HUES48 (cell line): Measurements from ENCODE around the gene NKX2-4.
"Not testable (repeated sequence)": the region's sequence is repeated elsewhere in the genome, so short reads cannot be mapped to it uniquely, and the experiment has no call there.

Experiments
- H3K27ac ChIP-seq: one replicate; pipeline ENCODE4 v1.7.0; 2013; ENCODE audit warnings: low read depth, low read length, inconsistent platforms
- H3K27me3 ChIP-seq: 2 replicates; pipeline ENCODE4 v1.6.1; 2013; ENCODE audit warnings: mild to moderate bottlenecking, low read length; ENCODE audit not compliant: control insufficient read depth, insufficient read depth
- H3K36me3 ChIP-seq: 2 replicates; pipeline ENCODE4 v1.6.1; 2013; ENCODE audit warnings: low read length; ENCODE audit not compliant: control insufficient read depth, insufficient read depth
- H3K4me1 ChIP-seq: 2 replicates; pipeline ENCODE4 v1.6.1; 2013; ENCODE audit warnings: mild to moderate bottlenecking, low read length; ENCODE audit not compliant: control insufficient read depth, insufficient read depth
- H3K4me3 ChIP-seq: 2 replicates; pipeline ENCODE4 v1.5.1; 2013; ENCODE audit warnings: mild to moderate bottlenecking, low read depth, low read length
- H3K9ac ChIP-seq: 2 replicates; pipeline ENCODE4 v1.6.1; 2013; ENCODE audit warnings: mild to moderate bottlenecking, low read depth, low read length, moderate library complexity
- H3K9me3 ChIP-seq: 2 replicates; pipeline ENCODE4 v1.6.1; 2013; ENCODE audit warnings: low read length; ENCODE audit not compliant: control insufficient read depth, insufficient read depth

The NKX2-4 gene

DNA sequence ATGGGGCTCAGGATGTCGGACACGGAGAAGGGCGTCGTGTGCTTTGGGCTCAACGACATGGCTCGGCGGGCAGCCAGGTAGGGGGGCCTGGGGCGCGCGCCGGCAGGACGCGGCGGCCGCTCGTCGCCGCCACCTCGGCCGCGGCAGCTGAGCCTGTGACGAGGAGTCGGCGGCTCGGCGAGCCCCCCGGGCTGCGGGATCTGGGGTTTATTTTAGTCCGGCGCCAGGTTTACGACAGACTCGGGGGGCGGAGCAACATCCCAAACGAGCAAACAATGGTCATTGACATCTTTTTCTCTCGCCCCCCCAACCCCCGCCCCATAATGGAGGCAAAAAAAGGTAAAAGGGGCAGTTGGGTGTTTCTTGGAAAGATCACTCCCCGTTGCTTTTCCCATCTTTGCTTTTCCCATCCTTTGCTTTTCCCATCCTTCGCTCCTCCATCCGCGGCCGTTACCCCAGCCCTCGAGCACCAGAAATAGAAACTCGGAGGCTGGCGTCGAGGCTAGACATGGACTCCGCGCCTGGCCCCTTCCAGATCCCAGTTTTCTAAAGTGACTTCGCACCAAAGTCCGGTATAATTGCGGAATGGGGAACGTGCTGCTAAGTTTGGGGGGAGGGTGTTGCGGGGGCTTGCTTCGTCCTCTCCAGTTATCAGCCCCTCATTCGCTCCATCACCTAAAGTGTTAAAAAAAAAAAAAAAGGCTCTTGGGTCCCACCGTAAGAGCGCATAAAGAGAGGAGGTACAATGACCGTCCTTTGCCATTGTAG, at the start of gene NKX2-4:
Gene NKX2-4 (minus strand): TSS at position 186 of the 768 bp plus-strand sequence. CDS start 127 bp downstream, at position 59.
- no peaks in the 10 kb centered on the region for H3K9me3 ChIP-seq
- H3K4me1 ChIP-seq = peaks cover 7% of the 10 kb centered on the region
- H3K4me3 ChIP-seq = peak within 1 kb of the TSS; percentile 50; the same call in 1 of the 2 replicates
- H3K27me3 ChIP-seq = peaks cover 100% of the 10 kb centered on the region
- H3K9ac ChIP-seq = no peak within 1 kb of the TSS
- H3K27ac ChIP-seq = no peak within 1 kb of the TSS
- H3K36me3 ChIP-seq = no peaks in the 10 kb centered on the region

GRCh38 chr20:21437816-21438215, 40.5 kb upstream of the NKX2-4 start:
- Histone ChIP-seq H3K9ac (no peak overlapping the region), H3K27ac (no peak overlapping the region), H3K27me3 (no peaks in the 10 kb centered on the region), H3K36me3 (no peaks in the 10 kb centered on the region), H3K4me1 (peaks cover 8% of the 10 kb centered on the region; the same call in 1 of the 2 replicates), H3K4me3 (no peak overlapping the region), H3K9me3 (no peaks in the 10 kb centered on the region)

GRCh38 chr20:21437248-21437647, 39.9 kb upstream of the NKX2-4 start:
- H3K9me3 ChIP-seq = no peaks in the 10 kb centered on the region
- H3K27me3 ChIP-seq = no peaks in the 10 kb centered on the region
- no peaks in the 10 kb centered on the region for H3K36me3 ChIP-seq
- H3K4me3 ChIP-seq = no peak overlapping the region
- no peak overlapping the region for H3K27ac ChIP-seq
- H3K4me1 ChIP-seq = peaks cover 8% of the 10 kb centered on the region; the same call in 1 of the 2 replicates
- H3K9ac ChIP-seq = no peak overlapping the region

DNA sequence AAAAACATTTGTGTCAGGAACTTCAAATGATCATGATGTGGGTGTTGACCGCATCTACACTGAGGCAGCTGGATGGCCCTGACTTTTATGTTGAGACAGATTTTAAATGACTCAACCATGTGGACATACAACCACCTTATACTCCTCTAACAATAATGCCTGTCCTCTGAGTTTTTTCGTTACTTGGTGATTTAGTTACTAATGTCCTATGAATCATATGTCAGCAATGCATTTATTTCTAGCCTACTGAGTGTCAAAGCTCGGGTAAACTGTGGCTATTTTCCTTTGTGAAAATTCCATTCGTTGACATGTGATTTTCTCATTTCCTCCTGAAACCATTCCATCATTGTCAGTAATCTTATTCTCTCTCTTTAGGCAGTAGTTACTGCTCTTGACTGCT, 38.9 kb upstream of the NKX2-4 start:
- no peak overlapping the region for H3K27ac ChIP-seq
- no peak overlapping the region for H3K9ac ChIP-seq
- H3K36me3 ChIP-seq = no peaks in the 10 kb centered on the region
- H3K27me3 ChIP-seq = no peaks in the 10 kb centered on the region
- no peaks in the 10 kb centered on the region for H3K9me3 ChIP-seq
- peaks cover 8% of the 10 kb centered on the region; the same call in 1 of the 2 replicates for H3K4me1 ChIP-seq
- no peak overlapping the region for H3K4me3 ChIP-seq

DNA sequence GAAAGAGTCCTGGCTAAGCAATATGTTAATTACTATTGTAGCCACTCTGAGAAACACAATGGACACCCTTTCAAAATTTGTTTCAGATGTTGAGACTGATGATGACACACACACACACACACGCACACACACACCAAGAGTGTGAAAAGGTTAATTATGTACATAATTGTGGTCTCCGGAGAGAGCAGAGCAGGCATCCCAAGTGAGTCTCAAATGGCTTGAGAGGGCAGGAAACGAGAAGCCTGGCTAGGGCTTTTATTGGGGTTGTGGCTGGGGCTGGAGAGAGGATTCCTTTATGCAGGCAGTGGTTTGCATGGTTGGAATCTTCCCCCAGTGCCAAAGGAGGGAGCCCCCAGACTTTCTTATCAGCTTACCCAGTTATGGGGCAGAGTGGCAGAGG, 38.2 kb upstream of the NKX2-4 start:
- Histone ChIP-seq H3K27me3 (no peaks in the 10 kb centered on the region), H3K4me1 (peaks cover 8% of the 10 kb centered on the region; the same call in 1 of the 2 replicates), H3K27ac (no peak overlapping the region), H3K9me3 (no peaks in the 10 kb centered on the region), H3K9ac (no peak overlapping the region), H3K36me3 (no peaks in the 10 kb centered on the region), H3K4me3 (no peak overlapping the region)

GRCh38 chr20:21433329-21433890, 36.1 kb upstream of the NKX2-4 start:
- Histone ChIP-seq H3K4me1 (peaks cover 8% of the 10 kb centered on the region; the same call in 1 of the 2 replicates), H3K27me3 (no peaks in the 10 kb centered on the region), H3K27ac (no peak overlapping the region), H3K4me3 (no peak overlapping the region), H3K9me3 (no peaks in the 10 kb centered on the region), H3K9ac (no peak overlapping the region), H3K36me3 (no peaks in the 10 kb centered on the region)

GRCh38 chr20:21432911-21433310, 35.6 kb upstream of the NKX2-4 start:
- Histone ChIP-seq H3K36me3 (no peaks in the 10 kb centered on the region), H3K4me1 (peaks cover 8% of the 10 kb centered on the region; the same call in 1 of the 2 replicates), H3K27ac (no peak overlapping the region), H3K27me3 (no peaks in the 10 kb centered on the region), H3K4me3 (no peak overlapping the region), H3K9me3 (no peaks in the 10 kb centered on the region), H3K9ac (no peak overlapping the region)

DNA sequence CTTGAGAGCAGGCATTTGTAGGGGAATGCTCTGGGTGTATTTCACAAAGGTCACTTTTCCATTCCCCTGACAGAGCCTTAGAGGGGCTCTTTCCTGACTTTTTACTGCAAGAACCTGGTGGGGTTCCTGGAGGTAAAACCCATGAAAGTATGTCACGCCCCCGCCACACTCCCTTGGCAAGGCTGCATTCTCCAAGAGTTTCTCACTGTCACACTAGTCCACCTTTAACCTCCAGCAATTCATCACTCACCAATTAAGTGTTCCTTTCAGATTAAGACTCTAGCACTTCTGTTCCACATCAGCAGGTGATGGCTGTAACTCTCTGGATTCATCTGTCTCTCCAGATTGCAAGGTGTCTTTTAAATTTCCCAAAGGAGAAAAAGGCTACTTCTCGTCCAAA, 32.7 kb upstream of the NKX2-4 start:
- H3K9me3 ChIP-seq = no peaks in the 10 kb centered on the region; the same call in 1 of the 2 replicates
- no peaks in the 10 kb centered on the region for H3K4me1 ChIP-seq
- H3K36me3 ChIP-seq = no peaks in the 10 kb centered on the region
- H3K27me3 ChIP-seq = no peaks in the 10 kb centered on the region
- H3K27ac ChIP-seq = no peak overlapping the region
- H3K4me3 ChIP-seq = no peak overlapping the region
- no peak overlapping the region for H3K9ac ChIP-seq

- Histone ChIP-seq H3K27me3 (no peaks in the 10 kb centered on the region), H3K27ac (no peak overlapping the region), H3K36me3 (no peaks in the 10 kb centered on the region), H3K4me1 (no peaks in the 10 kb centered on the region), H3K9ac (no peak overlapping the region), H3K9me3 (no peaks in the 10 kb centered on the region; the same call in 1 of the 2 replicates), H3K4me3 (no peak overlapping the region)
These were observed 27.5 kb upstream of the NKX2-4 start for GRCh38 chr20:21424846-21425245.

DNA sequence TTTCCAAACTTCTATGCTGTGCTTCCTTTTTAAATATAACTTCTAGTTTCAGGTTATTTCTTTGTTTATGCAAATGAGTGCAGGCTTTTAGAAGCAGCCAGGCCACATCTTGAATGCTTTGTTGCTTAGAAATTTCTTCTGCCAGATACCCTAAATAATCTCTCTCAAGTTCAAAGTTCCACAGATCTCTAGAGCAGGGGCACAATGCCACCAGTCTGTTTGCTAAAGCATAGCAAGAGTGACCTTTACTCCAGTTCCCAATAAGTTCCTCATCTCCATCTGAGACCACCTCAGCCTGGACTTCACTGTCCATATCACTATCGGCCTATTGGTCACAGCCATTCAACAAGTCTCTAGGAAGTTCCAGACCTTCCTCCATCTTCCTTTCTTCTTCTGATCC, 26.4 kb upstream of the NKX2-4 start:
- not testable (repeated sequence) for H3K27ac ChIP-seq, H3K4me1 ChIP-seq, H3K4me3 ChIP-seq, H3K9me3 ChIP-seq, H3K36me3 ChIP-seq, H3K9ac ChIP-seq, H3K27me3 ChIP-seq

GRCh38 chr20:21421601-21422236, 24.4 kb upstream of the NKX2-4 start:
- Histone ChIP-seq H3K27ac (no peak overlapping the region), H3K4me3 (no peak overlapping the region), H3K4me1 (no peaks in the 10 kb centered on the region), H3K9ac (no peak overlapping the region), H3K27me3 (no peaks in the 10 kb centered on the region), H3K36me3 (no peaks in the 10 kb centered on the region), H3K9me3 (no peaks in the 10 kb centered on the region; the same call in 1 of the 2 replicates)
